Activated CD8-positive, alpha-beta memory T cell treated with anti-CD3 and anti-CD28 coated beads for 4 hours (primary cell): ENCODE results near the gene ITGAD.

Experiments used
- DNase-seq, 2 donors: peaks; one replicate each; pipeline ENCODE4 v3.0.0-alpha.2; 2020; ENCODE audit warnings: low read depth in 2 of 2

ITGAD gene

GRCh38 chr16:31458844-31459686 lies 65.9 kb downstream of the ITGAD start, which contains the start of gene ARMC5:
ARMC5 (plus strand) TSS chr16:31459501; CDS start chr16:31459525, 24 bp downstream.
- peak; percentile 92 to 96 for DNase-seq

- peak; percentile 100 for DNase-seq
Measured at GRCh38 chr16:31459687-31460581, 66.8 kb downstream of the ITGAD start.

- DNase-seq = no peak
Measured at GRCh38 chr16:31460582-31461002, 67.5 kb downstream of the ITGAD start.

GRCh38 chr16:31461201-31461920 lies 68.2 kb downstream of the ITGAD start:
- DNase-seq = no peak

- DNase-seq = no peak
Measured at GRCh38 chr16:31461921-31462804, 69.0 kb downstream of the ITGAD start.

- DNase-seq = no peak
Measured at GRCh38 chr16:31464348-31464769, 71.2 kb downstream of the ITGAD start.

- no peak for DNase-seq
Measured at GRCh38 chr16:31464781-31465260, 71.7 kb downstream of the ITGAD start.

- DNase-seq = no peak
Measured at GRCh38 chr16:31465788-31466370, 72.7 kb downstream of the ITGAD start.

- no peak for DNase-seq
Measured at GRCh38 chr16:31466381-31466841, 73.3 kb downstream of the ITGAD start.

- no peak for DNase-seq
Measured at GRCh38 chr16:31467151-31467773, 74.1 kb downstream of the ITGAD start.

GRCh38 chr16:31467858-31468257 lies 74.7 kb downstream of the ITGAD start:
- no peak for DNase-seq

- DNase-seq = no peak
Measured at GRCh38 chr16:31470615-31471014, 77.5 kb downstream of the ITGAD start.

GRCh38 chr16:31471241-31471874 lies 78.2 kb downstream of the ITGAD start:
- DNase-seq = no peak

- no peak for DNase-seq
Measured at GRCh38 chr16:31471875-31472708, 79.0 kb downstream of the ITGAD start, which contains the start of gene TGFB1I1. TGFB1I1 (plus strand) TSS chr16:31472152; CDS start chr16:31472189, 37 bp downstream.

GRCh38 chr16:31472709-31473203 lies 79.6 kb downstream of the ITGAD start:
- no peak for DNase-seq

- no peak for DNase-seq
Measured at GRCh38 chr16:31473264-31473984, 80.3 kb downstream of the ITGAD start.

GRCh38 chr16:31474173-31474714 lies 81.1 kb downstream of the ITGAD start:
- DNase-seq = no peak
